GM12874 (cell line): Measurements from ENCODE around the gene SNAI1.

Source experiments
- CTCF ChIP-seq: IDR thresholded peaks from 2 replicates; pipeline ENCODE4 v1.5.1; 2011; ENCODE audit warnings: low read depth, mild to moderate bottlenecking, control low read depth, low read length, moderate library complexity; ENCODE audit not compliant: insufficient read depth

Gene SNAI1

DNA sequence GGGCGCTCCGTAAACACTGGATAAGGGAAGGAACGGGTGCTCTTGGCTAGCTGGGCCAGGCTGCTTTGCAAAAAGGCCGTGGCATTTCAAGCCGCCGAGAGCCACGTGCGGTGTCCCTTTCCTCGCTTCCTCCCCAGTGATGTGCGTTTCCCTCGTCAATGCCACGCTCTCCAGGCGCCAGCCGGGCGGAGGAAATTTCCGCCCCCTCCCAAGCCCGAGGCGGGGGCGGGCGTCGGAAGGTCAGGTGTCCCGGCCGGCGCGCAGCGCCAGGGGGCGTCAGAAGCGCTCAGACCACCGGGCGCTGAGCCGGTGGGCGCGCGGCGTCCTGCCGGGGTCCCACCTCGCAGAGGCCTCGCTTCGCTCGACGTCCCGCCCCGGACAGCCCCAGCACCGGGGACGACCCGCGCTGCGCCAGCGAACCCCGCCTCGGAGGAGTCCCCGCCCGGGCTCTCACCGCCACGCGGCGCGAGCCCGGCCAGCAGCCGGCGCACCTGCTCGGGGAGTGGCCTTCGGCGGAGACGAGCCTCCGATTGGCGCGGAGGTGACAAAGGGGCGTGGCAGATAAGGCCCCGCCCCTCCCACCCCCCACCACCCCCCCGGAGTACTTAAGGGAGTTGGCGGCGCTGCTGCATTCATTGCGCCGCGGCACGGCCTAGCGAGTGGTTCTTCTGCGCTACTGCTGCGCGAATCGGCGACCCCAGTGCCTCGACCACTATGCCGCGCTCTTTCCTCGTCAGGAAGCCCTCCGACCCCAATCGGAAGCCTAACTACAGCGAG lies at the start of gene SNAI1:
Gene SNAI1, plus strand, starts transcription at position 635 of the 777 bp plus-strand sequence. Its CDS starts 80 bp downstream, at position 715.
- peak; percentile 66 for TF ChIP-seq CTCF

DNA sequence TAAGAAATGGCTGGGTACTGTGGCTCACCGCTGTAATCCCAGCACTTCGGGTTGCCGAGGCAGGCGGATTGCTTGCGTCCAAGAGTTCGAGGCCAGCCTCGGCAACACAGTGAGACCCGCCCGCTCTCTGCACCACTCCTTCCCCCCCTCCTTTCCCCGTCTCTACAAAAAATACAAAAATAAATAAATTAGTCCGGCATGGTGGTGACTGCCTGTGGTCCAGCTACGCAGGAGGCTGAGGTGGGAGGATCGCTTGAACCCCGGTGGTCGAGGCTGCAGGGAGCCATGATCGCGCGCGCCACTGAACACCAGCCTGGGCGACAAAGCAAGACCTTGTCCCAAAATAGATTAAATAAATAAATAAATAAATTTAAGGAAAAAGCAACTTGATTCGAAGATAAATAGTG lies 47.0 kb upstream of the SNAI1 start:
- no peak for TF ChIP-seq CTCF

GRCh38 chr20:49936153-49937026 lies 46.4 kb upstream of the SNAI1 start, which contains the start of gene RNF114:
TSS of gene RNF114 (plus strand) at chr20:49936397. CDS start at chr20:49936413, 16 bp downstream.
- TF ChIP-seq CTCF = no peak

DNA sequence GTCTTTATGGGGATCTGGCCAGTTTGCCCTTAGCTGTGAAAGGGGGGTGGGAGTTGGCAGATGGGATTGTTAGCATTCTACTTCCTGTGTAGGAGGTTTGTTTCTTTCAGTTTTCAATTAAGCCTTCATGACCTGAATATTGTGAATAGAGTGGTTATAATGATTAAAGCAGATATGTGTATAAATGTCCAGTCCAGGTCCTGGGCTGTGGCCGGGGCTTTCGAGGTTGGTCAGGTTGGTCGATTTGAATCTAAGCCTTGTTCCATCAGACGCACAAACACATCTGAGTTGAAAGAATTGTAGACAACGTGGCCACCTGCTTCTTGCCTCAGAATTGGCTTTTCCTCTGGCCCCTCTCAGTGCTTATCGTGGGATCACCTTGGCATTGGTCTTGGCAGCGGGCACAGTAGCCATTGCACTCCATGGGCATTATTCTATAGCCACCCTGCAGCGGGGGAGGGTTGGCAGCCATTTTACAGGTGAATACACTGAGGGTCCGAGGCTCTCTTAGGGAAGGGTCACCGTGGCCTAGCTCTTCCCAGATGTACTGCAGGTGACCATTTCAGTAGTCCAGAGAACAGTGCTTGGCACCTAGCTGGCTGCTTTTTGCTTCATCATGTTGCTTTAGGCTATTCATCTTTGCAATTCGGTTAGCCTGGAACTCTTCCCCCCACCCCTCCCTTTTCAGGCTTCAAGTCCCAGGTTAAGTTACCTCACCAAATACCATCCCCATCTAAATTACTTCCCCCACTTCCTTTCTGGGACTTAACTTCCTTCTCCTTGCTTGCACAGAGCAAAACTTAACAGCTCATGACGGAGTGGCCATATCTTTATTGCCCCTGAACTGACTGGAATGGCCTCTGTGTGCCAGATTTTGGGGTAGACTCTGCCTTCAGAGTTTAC lies 45.5 kb upstream of the SNAI1 start:
- TF ChIP-seq CTCF = no peak

- no peak for TF ChIP-seq CTCF
Observed at GRCh38 chr20:49938173-49939163, 44.3 kb upstream of the SNAI1 start.

DNA sequence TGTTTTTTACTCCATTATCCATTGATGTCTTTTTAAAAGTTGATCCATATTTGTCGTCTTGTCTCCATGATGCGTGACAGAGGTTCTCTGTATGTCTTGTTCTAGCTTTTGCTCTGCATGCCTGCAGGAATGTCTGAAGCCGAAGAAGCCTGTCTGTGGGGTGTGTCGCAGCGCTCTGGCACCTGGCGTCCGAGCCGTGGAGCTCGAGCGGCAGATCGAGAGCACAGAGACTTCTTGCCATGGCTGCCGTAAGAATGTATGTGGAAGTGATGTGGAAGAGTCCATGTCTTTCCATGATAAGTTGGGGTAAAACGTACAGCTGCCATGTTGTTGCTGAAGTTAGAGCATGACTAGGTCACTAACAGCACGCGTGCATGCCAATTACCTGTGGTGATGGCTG lies 41.3 kb upstream of the SNAI1 start:
- no peak for TF ChIP-seq CTCF
